Esophagus (tissue), 2 donors: ENCODE measurements around the gene SLIT3. TPM values are rescaled to one million over a fixed set of nuclear protein-coding genes. Genes with fewer than 3 reads are reported as not detected.
"Not testable (repeated sequence)": the region's sequence is repeated elsewhere in the genome, so short reads cannot be mapped to it uniquely, and the experiment has no call there.

Source experiments
- H3K27ac ChIP-seq, 2 donors: one replicate each; pipeline ENCODE4 v1.5.1; 2013; ENCODE audit warnings: low read depth in 2 of 2, mild to moderate bottlenecking in 2 of 2, inconsistent platforms in 1 of 2, low read length in 1 of 2, moderate library complexity in 1 of 2
- H3K27me3 ChIP-seq, 2 donors: one replicate each; pipeline ENCODE4 v1.6.1; 2013; ENCODE audit warnings: low read length in 2 of 2, control low read depth in 1 of 2, mild to moderate bottlenecking in 1 of 2; ENCODE audit not compliant: insufficient read depth in 2 of 2, control insufficient read depth in 1 of 2
- H3K36me3 ChIP-seq, 2 donors: one replicate each; pipeline ENCODE4 v1.6.1; 2013; ENCODE audit warnings: low read length in 1 of 2; ENCODE audit not compliant: control insufficient read depth in 2 of 2, insufficient read depth in 2 of 2
- H3K4me1 ChIP-seq, 2 donors: one replicate each; pipeline ENCODE4 v1.6.1; 2013; ENCODE audit warnings: low read length in 1 of 2; ENCODE audit not compliant: control insufficient read depth in 2 of 2, insufficient read depth in 2 of 2
- H3K4me3 ChIP-seq, 2 donors: one replicate each; pipeline ENCODE4 v1.5.1; 2013; ENCODE audit warnings: low read length in 2 of 2, mild to moderate bottlenecking in 2 of 2, low read depth in 1 of 2, moderate library complexity in 1 of 2
- H3K9me3 ChIP-seq, 2 donors: one replicate each; pipeline ENCODE4 v1.6.1; 2013; ENCODE audit warnings: mild to moderate bottlenecking in 2 of 2, low read depth in 1 of 2, low read length in 1 of 2, moderate library complexity in 1 of 2; ENCODE audit not compliant: control insufficient read depth in 2 of 2, insufficient read depth in 1 of 2
- WGBS, 2 donors: extraction: QIAGEN DNeasy Blood & Tissue Kit; methylation state at CpG; one replicate each; pipeline ENCODE4 v1.1.7; 2013; 5-methylcytosine and 5-hydroxymethylcytosine counted together
- polyA plus RNA-seq, 2 donors: library from polyadenylated mRNA; stranded (reverse); fragments of 200-250 nt; gene quantifications; one replicate each; pipeline ENCODE4 v1.2.3, GENCODE V29; 2013
- donor health status: healthy with polysubstance abuse.
- donor health status: Bipolar disorder and iron deficiency.

SLIT3 gene
- polyA plus RNA-seq, 2 donors: 0.53 to 2.0 TPM

GRCh38 chr5:169119288-169120048 lies 181.5 kb downstream of the SLIT3 start:
- H3K4me3 ChIP-seq: no peak overlapping the region
- no peaks in the 10 kb centered on the region for H3K9me3 ChIP-seq
- no peak overlapping the region for H3K27ac ChIP-seq
- peaks cover 4 to 5% of the 10 kb centered on the region in 2 donors for H3K4me1 ChIP-seq
- H3K36me3 ChIP-seq: no peaks in the 10 kb centered on the region
- WGBS, 2 donors: 48 to 62% methylated on average over 6 of the region's 6 CpGs
- H3K27me3 ChIP-seq: no peaks in the 10 kb centered on the region

GRCh38 chr5:169116961-169117461 lies 183.9 kb downstream of the SLIT3 start:
- Histone ChIP-seq H3K4me3 (no peak overlapping the region), H3K36me3 (no peaks in the 10 kb centered on the region), H3K4me1 (peaks cover 4 to 6% of the 10 kb centered on the region in 2 donors), H3K27me3 (no peaks in the 10 kb centered on the region), H3K9me3 (no peaks in the 10 kb centered on the region), H3K27ac (no peak overlapping the region)
- 76 to 78% methylated on average over 6 of the region's 6 CpGs for WGBS, 2 donors

- H3K4me1 ChIP-seq: peaks cover 0 to 6% of the 10 kb centered on the region in 2 donors
- H3K36me3 ChIP-seq: no peaks in the 10 kb centered on the region
- H3K4me3 ChIP-seq: no peak overlapping the region
- no peaks in the 10 kb centered on the region for H3K27me3 ChIP-seq
- WGBS, 2 donors: 81 to 84% methylated on average over 6 of the region's 6 CpGs
- H3K9me3 ChIP-seq: peaks cover 2 to 3% of the 10 kb centered on the region in 2 donors
- no peak overlapping the region for H3K27ac ChIP-seq
Measured at GRCh38 chr5:169115461-169116124, 185.3 kb downstream of the SLIT3 start.

GRCh38 chr5:169114466-169115065 lies 186.4 kb downstream of the SLIT3 start:
- H3K4me1 ChIP-seq: peaks cover 0 to 6% of the 10 kb centered on the region in 2 donors
- no peaks in the 10 kb centered on the region for H3K27me3 ChIP-seq
- no peak overlapping the region for H3K4me3 ChIP-seq
- 42 to 65% methylated on average over 7 of the region's 7 CpGs for WGBS, 2 donors
- H3K36me3 ChIP-seq: no peaks in the 10 kb centered on the region
- peaks cover 3 to 5% of the 10 kb centered on the region in 2 donors for H3K9me3 ChIP-seq
- H3K27ac ChIP-seq: no peak overlapping the region

- peaks cover 3 to 5% of the 10 kb centered on the region in 2 donors for H3K9me3 ChIP-seq
- H3K4me3 ChIP-seq: no peak overlapping the region
- no peaks in the 10 kb centered on the region for H3K36me3 ChIP-seq
- WGBS, 2 donors: 86 to 88% methylated on average over 5 of the region's 5 CpGs
- H3K27me3 ChIP-seq: no peaks in the 10 kb centered on the region
- peaks cover 0 to 6% of the 10 kb centered on the region in 2 donors for H3K4me1 ChIP-seq
- no peak overlapping the region for H3K27ac ChIP-seq
Measured at GRCh38 chr5:169112016-169112415, 188.9 kb downstream of the SLIT3 start.

- H3K4me3 ChIP-seq: no peak overlapping the region
- no peak overlapping the region for H3K27ac ChIP-seq
- no peaks in the 10 kb centered on the region for H3K27me3 ChIP-seq
- H3K4me1 ChIP-seq: peaks cover 0 to 4% of the 10 kb centered on the region in 2 donors
- 69 to 75% methylated on average over 10 of the region's 10 CpGs for WGBS, 2 donors
- peaks cover 5% of the 10 kb centered on the region in 2 donors for H3K9me3 ChIP-seq
- H3K36me3 ChIP-seq: no peaks in the 10 kb centered on the region
Measured at GRCh38 chr5:169106911-169107706, 193.8 kb downstream of the SLIT3 start.

- H3K4me3 ChIP-seq: not testable (repeated sequence)
- WGBS, 2 donors: 71 to 78% methylated on average over 2 of the region's 2 CpGs
Measured at GRCh38 chr5:169105582-169105981, 195.4 kb downstream of the SLIT3 start.

GRCh38 chr5:169104937-169105494 lies 195.9 kb downstream of the SLIT3 start:
- no peak overlapping the region for H3K4me3 ChIP-seq
- H3K4me1 ChIP-seq: peaks cover 0 to 10% of the 10 kb centered on the region in 2 donors
- no peaks in the 10 kb centered on the region for H3K27me3 ChIP-seq
- WGBS, 2 donors: 71 to 74% methylated on average over 15 of the region's 15 CpGs
- no peak overlapping the region for H3K27ac ChIP-seq
- H3K36me3 ChIP-seq: no peaks in the 10 kb centered on the region
- H3K9me3 ChIP-seq: peaks cover 2 to 3% of the 10 kb centered on the region in 2 donors

More at GRCh38 chr5:169105582-169105981, 195.4 kb downstream of the SLIT3 start:
- H3K9me3 ChIP-seq, H3K36me3 ChIP-seq, H3K27ac ChIP-seq, H3K4me1 ChIP-seq, H3K27me3 ChIP-seq: not testable (repeated sequence)
